CD4-positive, CD25-positive, alpha-beta regulatory T cell (primary cell): ENCODE measurements around the gene TMEM117. TPM values are rescaled to one million over a fixed set of nuclear protein-coding genes. Genes with fewer than 3 reads are reported as not detected.
"Not testable (repeated sequence)": the region's sequence is repeated elsewhere in the genome, so short reads cannot be mapped to it uniquely, and the experiment has no call there.

ENCODE experiments used
- ATAC-seq, 2 donors: fragments of 150-1000 bp; cut with Tn5 transposase; one replicate each; pipeline ENCODE4 v1.10.0; 2021; ENCODE audit warnings: low read depth in 2 of 2, moderate number of reproducible peaks in 2 of 2, moderate library complexity in 1 of 2
- DNase-seq, 3 donors: peaks; one replicate each; pipeline versions ENCODE4 v3.0.0 to v3.0.0-alpha.2; 2012 to 2022; ENCODE audit warnings: mixed read lengths in 1 of 3
- H3K27ac ChIP-seq: one replicate; pipeline ENCODE4 v1.7.0; 2013; ENCODE audit warnings: mild to moderate bottlenecking, low read length; ENCODE audit not compliant: insufficient read depth, poor library complexity, severe bottlenecking
- H3K27me3 ChIP-seq: one replicate; pipeline ENCODE4 v1.7.0; 2013; ENCODE audit warnings: low read length; ENCODE audit not compliant: control insufficient read depth, insufficient read depth
- H3K36me3 ChIP-seq: one replicate; pipeline ENCODE4 v1.7.0; 2013; ENCODE audit warnings: mild to moderate bottlenecking, low read length, moderate library complexity; ENCODE audit not compliant: control insufficient read depth, insufficient read depth
- H3K4me1 ChIP-seq: 2 replicates; pipeline ENCODE4 v1.7.0; 2013; ENCODE audit warnings: mild to moderate bottlenecking, low read length; ENCODE audit not compliant: insufficient read depth, control insufficient read depth, poor library complexity, severe bottlenecking
- H3K4me3 ChIP-seq: one replicate; pipeline ENCODE4 v1.7.0; 2013; ENCODE audit warnings: low read depth, mild to moderate bottlenecking, low read length, moderate library complexity
- H3K9me3 ChIP-seq, 2 experiments: 1 replicate in 1 of 2; 2 replicates in 1 of 2; pipeline ENCODE4 v1.7.0; 2013; ENCODE audit warnings: low read length in 2 of 2, mild to moderate bottlenecking in 1 of 2, moderate library complexity in 1 of 2; ENCODE audit not compliant: control insufficient read depth in 2 of 2
- H3K27ac Mint-ChIP-seq, 3 donors: one replicate each; pipeline ENCODE4 v1.8.0; 2020 to 2022; ENCODE audit warnings: mild to moderate bottlenecking in 3 of 3, mixed read lengths in 3 of 3, moderate library complexity in 2 of 3
- H3K27me3 Mint-ChIP-seq: one replicate; pipeline ENCODE4 v1.8.0; 2022; ENCODE audit warnings: mild to moderate bottlenecking, mixed read lengths
- H3K36me3 Mint-ChIP-seq: one replicate; pipeline ENCODE4 v1.8.0; 2020; ENCODE audit warnings: mixed read lengths
- H3K4me1 Mint-ChIP-seq, 4 donors: one replicate each; pipeline ENCODE4 v1.8.0; 2020 to 2022; ENCODE audit warnings: mixed read lengths in 4 of 4, mild to moderate bottlenecking in 1 of 4
- H3K4me3 Mint-ChIP-seq, 4 donors: one replicate each; pipeline ENCODE4 v1.8.0; 2020 to 2022; ENCODE audit warnings: mild to moderate bottlenecking in 4 of 4, mixed read lengths in 4 of 4, moderate library complexity in 3 of 4
- H3K9me3 Mint-ChIP-seq, 7 donors: one replicate each; pipeline ENCODE4 v1.8.0; 2020 to 2022; ENCODE audit warnings: mixed read lengths in 7 of 7, mild to moderate bottlenecking in 3 of 7, moderate library complexity in 2 of 7
- polyA plus RNA-seq, 4 donors: library from polyadenylated mRNA; unstranded; fragments of 300-500 nt; fragmentation: Illumina TruSeq; gene quantifications; one replicate each; pipeline ENCODE4 v1.2.3, GENCODE V29; 2021
- total RNA-seq: library from RNA; stranded (reverse); gene quantifications from one replicate; pipeline ENCODE4 v1.2.3, GENCODE V29; 2022

Gene TMEM117
- total and polyA plus RNA-seq, 5 donors from 2014 or later = 2.4 to 4.7 (median 3.2) TPM

DNA sequence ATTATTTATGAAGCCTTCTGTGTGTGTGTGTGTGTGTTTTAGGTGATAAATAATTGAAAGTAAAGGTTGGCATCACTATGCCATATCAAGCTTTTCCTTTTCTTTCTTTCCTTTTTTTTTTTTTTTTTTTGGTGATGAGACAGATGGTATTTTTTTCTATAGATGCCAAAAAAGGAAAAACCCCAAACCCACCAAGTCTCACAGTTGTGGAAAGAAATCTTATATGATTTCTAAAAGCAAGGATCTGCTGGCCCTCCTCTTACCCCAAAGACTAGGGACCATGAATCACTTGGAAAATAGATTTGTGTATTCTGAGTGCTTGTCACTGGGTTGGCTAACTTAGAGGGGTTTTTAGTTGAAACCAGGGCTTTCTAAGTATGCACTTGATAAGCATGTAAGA, 181.3 kb downstream of the TMEM117 start:
- no peaks in the 10 kb centered on the region for H3K27me3 ChIP-seq
- no peaks in the 10 kb centered on the region for H3K36me3 Mint-ChIP-seq
- DNase-seq (no peak), ATAC-seq (no peak)
- H3K4me1 ChIP-seq = no peaks in the 10 kb centered on the region
- no peak overlapping the region for H3K4me3 Mint-ChIP-seq
- H3K27me3 Mint-ChIP-seq = no peaks in the 10 kb centered on the region
- H3K4me3 ChIP-seq = no peak overlapping the region
- peaks cover 0 to under 1% (median 0%) of the 10 kb centered on the region in 7 donors for H3K9me3 Mint-ChIP-seq
- no peak overlapping the region for H3K27ac Mint-ChIP-seq
- peaks cover 0 to 5% (median 1%) of the 10 kb centered on the region in 4 donors for H3K4me1 Mint-ChIP-seq
- H3K27ac ChIP-seq = no peak overlapping the region
- no peaks in the 10 kb centered on the region for H3K36me3 ChIP-seq
- no peaks in the 10 kb centered on the region for H3K9me3 ChIP-seq

DNA sequence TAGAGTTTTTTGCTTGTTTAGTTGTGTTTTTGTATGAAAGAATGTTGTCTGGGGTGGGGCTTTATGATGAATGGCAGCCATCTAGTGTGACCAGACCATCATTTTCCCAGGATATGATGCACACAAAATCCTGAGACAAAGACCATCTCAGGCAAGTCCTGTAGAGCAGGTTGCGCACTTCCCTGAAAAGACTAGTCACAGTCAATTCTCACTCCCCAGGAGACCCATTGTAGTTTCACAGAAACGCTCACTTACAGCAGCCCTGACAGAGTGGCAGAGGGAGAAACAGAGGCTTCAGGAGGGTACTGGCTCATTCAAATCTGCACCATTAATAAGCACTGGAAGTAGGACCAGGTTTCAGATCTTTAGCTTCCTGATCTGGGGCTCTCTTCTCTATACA, 183.2 kb downstream of the TMEM117 start:
- H3K4me1 Mint-ChIP-seq = peaks cover 0 to 5% (median 1%) of the 10 kb centered on the region in 4 donors
- no peaks in the 10 kb centered on the region for H3K36me3 Mint-ChIP-seq

DNA sequence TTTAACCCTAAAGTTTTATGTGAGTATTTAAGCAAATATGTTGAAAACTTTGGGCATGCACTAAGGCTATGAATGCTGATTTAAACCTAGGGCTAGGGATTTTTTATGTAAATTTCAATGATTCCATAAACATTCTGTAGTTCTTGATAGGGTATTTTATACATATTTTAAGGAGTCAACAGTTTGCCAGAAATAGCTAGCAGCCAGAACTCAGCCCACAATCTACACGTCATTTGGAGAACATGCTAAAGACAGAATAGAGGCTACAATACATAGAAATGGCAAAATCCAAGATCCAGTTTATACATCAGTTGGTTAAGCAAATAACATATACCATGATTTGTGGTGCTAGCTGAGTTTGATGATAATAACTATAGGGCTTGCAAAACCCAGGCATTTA, 184.7 kb downstream of the TMEM117 start:
- Histone ChIP-seq H3K36me3 (no peaks in the 10 kb centered on the region), H3K9me3 (peaks cover 0 to 2% of the 10 kb centered on the region in 2 experiments), H3K27me3 (no peaks in the 10 kb centered on the region), H3K4me1 (no peaks in the 10 kb centered on the region), H3K27ac (no peak overlapping the region), H3K4me3 (no peak overlapping the region)
- Mint-ChIP-seq H3K4me3 (no peak overlapping the region), H3K4me1 (peaks cover 0 to 2% (median 0%) of the 10 kb centered on the region in 4 donors), H3K27ac (no peak overlapping the region), H3K36me3 (no peaks in the 10 kb centered on the region), H3K9me3 (peaks cover 0 to 6% (median 0%) of the 10 kb centered on the region in 7 donors), H3K27me3 (no peaks in the 10 kb centered on the region)
- no peak for DNase-seq
- no peak for ATAC-seq

More for the DNA sequence above, 183.2 kb downstream of the TMEM117 start:
- no peak overlapping the region for H3K4me3 ChIP-seq
- no peaks in the 10 kb centered on the region for H3K27me3 ChIP-seq
- peaks cover 0 to 6% (median 0%) of the 10 kb centered on the region in 7 donors for H3K9me3 Mint-ChIP-seq
- no peaks in the 10 kb centered on the region for H3K36me3 ChIP-seq
- ATAC-seq (no peak), DNase-seq (no peak)
- no peak overlapping the region for H3K27ac Mint-ChIP-seq
- peaks cover 0 to 2% of the 10 kb centered on the region in 2 experiments for H3K9me3 ChIP-seq
- no peak overlapping the region for H3K4me3 Mint-ChIP-seq
- H3K27me3 Mint-ChIP-seq = no peaks in the 10 kb centered on the region
- no peak overlapping the region for H3K27ac ChIP-seq
- no peaks in the 10 kb centered on the region for H3K4me1 ChIP-seq

DNA sequence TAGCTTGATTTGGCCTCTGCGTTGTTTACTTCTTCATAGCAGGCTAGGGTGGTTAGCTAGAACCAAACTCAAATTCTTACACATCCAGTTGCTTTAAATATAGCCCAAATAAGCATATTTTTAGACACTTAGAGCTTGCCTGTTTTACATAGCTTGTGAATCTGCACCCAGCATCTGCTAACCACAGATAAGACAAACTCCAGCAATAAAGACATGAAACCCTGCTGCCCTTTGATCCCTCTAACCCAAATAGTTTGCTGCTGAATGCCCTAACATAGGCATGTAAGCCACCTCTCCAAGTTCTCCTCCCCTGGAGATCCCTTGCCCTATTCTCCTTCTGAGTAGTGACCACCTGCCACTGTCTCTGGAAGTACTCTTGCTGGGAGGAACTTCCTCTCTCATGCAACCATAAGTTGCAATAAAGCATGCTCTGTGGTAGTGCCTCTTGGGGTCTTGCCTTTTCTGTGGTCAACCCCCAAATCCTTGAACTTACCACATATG, 185.6 kb downstream of the TMEM117 start:
- ATAC-seq = no peak
- H3K27me3 Mint-ChIP-seq = no peaks in the 10 kb centered on the region
- Histone ChIP-seq H3K9me3 (peaks cover 0 to 2% of the 10 kb centered on the region in 2 experiments), H3K4me1 (no peaks in the 10 kb centered on the region), H3K4me3 (no peak overlapping the region), H3K27ac (no peak overlapping the region), H3K27me3 (no peaks in the 10 kb centered on the region), H3K36me3 (no peaks in the 10 kb centered on the region)
- no peak overlapping the region for H3K27ac Mint-ChIP-seq
- peaks cover 0 to 6% (median 0%) of the 10 kb centered on the region in 7 donors for H3K9me3 Mint-ChIP-seq
- H3K4me3 Mint-ChIP-seq = no peak overlapping the region
- H3K4me1 Mint-ChIP-seq = no peaks in the 10 kb centered on the region
- no peaks in the 10 kb centered on the region for H3K36me3 Mint-ChIP-seq
- DNase-seq = no peak

DNA sequence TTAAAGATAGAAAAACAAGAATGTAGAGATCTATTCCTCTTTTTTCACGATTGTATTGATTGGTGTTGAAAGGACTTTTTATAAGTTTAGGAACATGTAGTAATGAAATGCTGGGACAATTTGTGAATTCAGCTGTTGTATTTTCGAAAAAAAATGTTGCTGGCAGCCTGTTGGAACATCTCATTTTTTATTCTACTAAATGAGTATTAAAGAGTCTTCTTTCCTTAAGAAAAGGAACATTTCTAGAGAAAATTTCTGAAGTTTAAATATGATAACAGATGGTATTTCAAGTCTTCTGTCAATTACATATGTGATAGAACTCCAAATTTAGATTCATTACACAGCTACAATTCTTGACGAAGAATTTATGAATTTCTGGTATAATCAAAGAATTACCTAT, 189.6 kb downstream of the TMEM117 start:
- DNase-seq = no peak
- Histone ChIP-seq H3K27me3 (no peaks in the 10 kb centered on the region), H3K4me1 (no peaks in the 10 kb centered on the region), H3K27ac (no peak overlapping the region), H3K9me3 (peaks cover 0 to 2% of the 10 kb centered on the region in 2 experiments), H3K36me3 (no peaks in the 10 kb centered on the region), H3K4me3 (no peak overlapping the region)
- Mint-ChIP-seq H3K4me3 (no peak overlapping the region), H3K4me1 (no peaks in the 10 kb centered on the region), H3K36me3 (no peaks in the 10 kb centered on the region), H3K27me3 (no peaks in the 10 kb centered on the region), H3K27ac (no peak overlapping the region), H3K9me3 (peaks cover 0 to 16% (median 5%) of the 10 kb centered on the region in 7 donors)
- no peak for ATAC-seq

DNA sequence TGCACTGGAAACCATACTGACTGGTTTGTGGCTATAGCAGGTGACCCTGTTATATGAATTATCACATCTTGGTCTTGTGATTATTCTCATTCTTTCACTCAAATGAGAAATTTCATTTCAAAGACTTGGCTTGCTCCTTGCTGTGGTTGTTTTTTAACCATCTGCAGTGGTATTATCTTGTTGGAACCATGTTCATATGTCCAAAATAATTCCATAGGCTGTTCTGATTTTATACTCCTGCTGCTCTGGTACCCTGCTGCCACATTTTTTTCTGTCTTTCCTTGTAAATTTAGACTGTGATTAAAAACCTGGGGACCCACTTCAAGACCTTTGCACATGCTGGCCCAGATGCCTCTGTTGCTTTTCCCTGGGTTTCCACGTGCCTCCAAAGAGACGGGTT, 190.2 kb downstream of the TMEM117 start:
- H3K4me1 Mint-ChIP-seq = no peaks in the 10 kb centered on the region
- ATAC-seq (no peak), DNase-seq (no peak)
- H3K9me3 Mint-ChIP-seq = peaks cover 0 to 18% (median 5%) of the 10 kb centered on the region in 7 donors
- Histone ChIP-seq H3K36me3 (no peaks in the 10 kb centered on the region), H3K4me3 (no peak overlapping the region), H3K27me3 (no peaks in the 10 kb centered on the region), H3K9me3 (peaks cover 0 to 4% of the 10 kb centered on the region in 2 experiments), H3K4me1 (no peaks in the 10 kb centered on the region), H3K27ac (no peak overlapping the region)
- no peaks in the 10 kb centered on the region for H3K36me3 Mint-ChIP-seq
- no peaks in the 10 kb centered on the region for H3K27me3 Mint-ChIP-seq
- no peak overlapping the region for H3K27ac Mint-ChIP-seq
- no peak overlapping the region for H3K4me3 Mint-ChIP-seq

DNA sequence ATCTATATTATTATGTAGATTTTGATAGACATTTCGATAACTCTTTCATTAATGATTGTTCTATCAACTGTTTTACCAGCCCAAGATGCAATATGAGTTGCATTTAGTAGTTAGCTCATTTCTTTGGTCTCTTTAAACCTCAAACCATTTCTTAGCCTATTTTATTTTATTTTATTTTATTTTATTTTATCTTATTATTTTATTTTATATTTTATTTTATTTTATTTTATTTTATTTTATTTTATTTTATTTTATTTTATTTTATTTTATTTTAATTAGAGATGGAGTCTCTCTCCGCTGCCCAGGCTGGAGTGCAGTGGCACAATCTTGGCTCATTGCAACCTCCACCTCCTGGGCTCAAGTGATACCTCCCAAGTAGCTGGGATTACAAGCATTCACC, 191.0 kb downstream of the TMEM117 start:
- H3K4me1 ChIP-seq, H3K4me3 Mint-ChIP-seq, H3K36me3 ChIP-seq, ATAC-seq, H3K4me1 Mint-ChIP-seq, H3K4me3 ChIP-seq, H3K27ac ChIP-seq, H3K27ac Mint-ChIP-seq, H3K36me3 Mint-ChIP-seq, H3K27me3 Mint-ChIP-seq, H3K27me3 ChIP-seq, H3K9me3 ChIP-seq, DNase-seq: not testable (repeated sequence)
- peaks cover 0 to 18% (median 5%) of the 10 kb centered on the region in 7 donors for H3K9me3 Mint-ChIP-seq

DNA sequence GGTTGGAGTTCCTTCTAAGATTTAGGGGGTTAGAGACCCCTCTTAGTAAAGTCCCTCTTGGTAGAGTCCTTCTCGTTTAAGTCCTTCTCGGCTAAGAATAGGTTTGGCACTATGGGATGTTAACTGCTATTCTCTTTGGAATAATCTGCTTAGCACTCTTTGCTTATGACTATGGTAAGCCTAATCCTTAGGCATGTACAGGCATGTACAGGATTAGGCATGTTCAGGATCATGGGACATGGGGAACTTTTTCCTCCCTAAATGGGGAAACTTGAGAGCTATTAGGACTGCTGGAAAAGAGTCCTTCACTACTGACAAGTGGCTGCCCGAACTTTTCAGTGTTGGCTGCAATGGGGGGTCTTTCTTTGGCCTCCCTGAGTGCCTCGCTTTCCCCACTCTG, 193.3 kb downstream of the TMEM117 start:
- DNase-seq (no peak), ATAC-seq (no peak)
- Histone ChIP-seq H3K4me1 (no peaks in the 10 kb centered on the region), H3K27ac (no peak overlapping the region), H3K4me3 (no peak overlapping the region), H3K36me3 (no peaks in the 10 kb centered on the region), H3K9me3 (peaks cover 8% of the 10 kb centered on the region in 2 experiments), H3K27me3 (no peaks in the 10 kb centered on the region)
- no peak overlapping the region for H3K4me3 Mint-ChIP-seq
- H3K27me3 Mint-ChIP-seq = no peaks in the 10 kb centered on the region
- no peaks in the 10 kb centered on the region for H3K4me1 Mint-ChIP-seq
- no peak overlapping the region for H3K27ac Mint-ChIP-seq
- no peaks in the 10 kb centered on the region for H3K36me3 Mint-ChIP-seq
- H3K9me3 Mint-ChIP-seq = peaks cover 0 to 13% (median 3%) of the 10 kb centered on the region in 7 donors
